GM19395 (cell line): ENCODE data around the gene FGF22.

Source experiments
- ATAC-seq: cut with Tn5 transposase; IDR thresholded peaks from one replicate; pipeline ENCODE4 v1.9.1; 2021; ENCODE audit warnings: mild to moderate bottlenecking, moderate library complexity; ENCODE audit not compliant: unreplicated experiment

Gene FGF22

GRCh38 chr19:640606-641189 is 1.0 kb downstream of the FGF22 start:
- ATAC-seq = no peak

GRCh38 chr19:641702-642101 is 2.0 kb downstream of the FGF22 start:
- no peak for ATAC-seq

GRCh38 chr19:642767-643727 is 3.4 kb downstream of the FGF22 start:
- ATAC-seq = no peak

GRCh38 chr19:643736-644135 is 4.1 kb downstream of the FGF22 start:
- no peak for ATAC-seq

GRCh38 chr19:644363-644762 is 4.7 kb downstream of the FGF22 start:
- no peak for ATAC-seq

GRCh38 chr19:644789-645188 is 5.1 kb downstream of the FGF22 start:
- ATAC-seq = no peak

GRCh38 chr19:645912-646778 is 6.5 kb downstream of the FGF22 start:
- no peak for ATAC-seq

GRCh38 chr19:646779-647565 is 7.3 kb downstream of the FGF22 start:
- no peak for ATAC-seq

- no peak for ATAC-seq
Measured at GRCh38 chr19:647566-648284, 8.0 kb downstream of the FGF22 start.

GRCh38 chr19:648305-648704 is 8.6 kb downstream of the FGF22 start:
- ATAC-seq = no peak

- no peak for ATAC-seq
Measured at GRCh38 chr19:648904-649801, 9.5 kb downstream of the FGF22 start.

- no peak for ATAC-seq
Measured at GRCh38 chr19:650121-650520, 10.4 kb downstream of the FGF22 start.

- ATAC-seq = no peak
Measured at GRCh38 chr19:651114-651818, 11.6 kb downstream of the FGF22 start.

GRCh38 chr19:651991-652390 is 12.3 kb downstream of the FGF22 start:
- no peak for ATAC-seq

GRCh38 chr19:652467-653389 is 13.0 kb downstream of the FGF22 start:
- ATAC-seq = no peak

- no peak for ATAC-seq
Measured at GRCh38 chr19:653425-653824, 13.7 kb downstream of the FGF22 start.

- no peak for ATAC-seq
Measured at GRCh38 chr19:655691-656090, 16.0 kb downstream of the FGF22 start.
